Lower leg skin (tissue), 4 donors: Measurements from ENCODE around the gene CYP2A7. TPM values are rescaled to one million over a fixed set of nuclear protein-coding genes. Genes with fewer than 3 reads are reported as not detected.
"Not testable (repeated sequence)": the region's sequence is repeated elsewhere in the genome, so short reads cannot be mapped to it uniquely, and the experiment has no call there.

Source experiments
- DNase-seq, 2 donors: peaks; one replicate each; pipeline ENCODE4 v3.0.0-alpha.2; 2019; ENCODE audit warnings: low spot score in 2 of 2
- H3K4me3 ChIP-seq: fragments of 200-600 bp; sonication (generic); 2 replicates; pipeline ENCODE4 v1.5.1; 2017; ENCODE audit warnings: mild to moderate bottlenecking, low read depth; ENCODE audit not compliant: poor library complexity, severe bottlenecking
- CTCF ChIP-seq, 3 donors: fragments of 450-650 bp; IDR thresholded peaks; one replicate each; pipeline ENCODE4 v1.5.1; 2016; ENCODE audit warnings: antibody characterized with exemption in 3 of 3, mild to moderate bottlenecking in 3 of 3, moderate library complexity in 2 of 3
- POLR2A ChIP-seq, 2 donors: fragments of 450-650 bp; IDR thresholded peaks; one replicate each; pipeline ENCODE4 v1.6.1; 2016 to 2017; ENCODE audit warnings: antibody characterized with exemption in 2 of 2, mild to moderate bottlenecking in 1 of 2, moderate library complexity in 1 of 2
- WGBS, 2 donors: methylation state at CpG; one replicate each; pipeline ENCODE4 v1.1.5; 2018; 5-methylcytosine and 5-hydroxymethylcytosine counted together
- intact Hi-C: fragments of 100-400 bp; cut with DNase I; formaldehyde crosslinking; loops from one replicate; pipeline ENCODE4 v1.15.0; 2023; ENCODE audit warnings: low total_unique reads
- total RNA-seq, 4 donors: library from RNA; depleted of rRNA; stranded (reverse); fragments of >200 nt; gene quantifications; one replicate each; pipeline ENCODE4 v1.1.0, GENCODE V29; 2016

The CYP2A7 gene
- total RNA-seq = not detected

GRCh38 chr19:40882062-40882461 is at the start of gene CYP2A7:
Gene CYP2A7, minus strand, starts transcription at chr19:40882231. Its CDS starts 21 bp downstream, at chr19:40882210.
- intact Hi-C loops = not testable (repeated sequence)
- peak in 1 of 2 donors; percentile 53 for DNase-seq

GRCh38 chr19:40930799-40931198 is 48.8 kb upstream of the CYP2A7 start:
- DNase-seq, H3K4me3 ChIP-seq, intact Hi-C loops: not testable (repeated sequence)
- WGBS, 2 donors = 88 to 95% methylated on average over 2 of the region's 2 CpGs

More at GRCh38 chr19:40882062-40882461, at the start of gene CYP2A7:
- 69 to 86% methylated on average over 3 of the region's 3 CpGs for WGBS, 2 donors
- H3K4me3 ChIP-seq = not testable (repeated sequence)

- WGBS, 2 donors = 64 to 71% methylated on average over 3 of the region's 3 CpGs
- intact Hi-C loops, DNase-seq, H3K4me3 ChIP-seq: not testable (repeated sequence)
These were observed 47.9 kb upstream of the CYP2A7 start for GRCh38 chr19:40929942-40930341.

- TF ChIP-seq POLR2A (IDR thresholded peaks at IDR 0.05) (no peak), CTCF (IDR thresholded peaks at IDR 0.05) (no peak)
- H3K4me3 ChIP-seq = no peak overlapping the region
- intact Hi-C loops = no loop called here
- WGBS, 2 donors = 65% methylated on average over 1 of the region's 1 CpG
- no peak for DNase-seq
These were observed 46.8 kb upstream of the CYP2A7 start for GRCh38 chr19:40928850-40929249.

GRCh38 chr19:40927567-40927966 is 45.5 kb upstream of the CYP2A7 start:
- DNase-seq = no peak
- intact Hi-C loops = no loop called here
- 83 to 98% methylated on average over 3 of the region's 3 CpGs for WGBS, 2 donors
- TF ChIP-seq POLR2A (IDR thresholded peaks at IDR 0.05) = no peak
- no peak for TF ChIP-seq CTCF (IDR thresholded peaks at IDR 0.05)
- no peak overlapping the region for H3K4me3 ChIP-seq

- WGBS, 2 donors = 91 to 96% methylated on average over 1 of the region's 1 CpG
- H3K4me3 ChIP-seq, intact Hi-C loops, DNase-seq: not testable (repeated sequence)
These were observed 44.2 kb upstream of the CYP2A7 start for GRCh38 chr19:40926276-40926675.

- 83 to 87% methylated on average over 7 of the region's 7 CpGs for WGBS, 2 donors
- H3K4me3 ChIP-seq = no peak overlapping the region
- intact Hi-C loops = no loop called here
- TF ChIP-seq CTCF (IDR thresholded peaks at IDR 0.05) (no peak), POLR2A (IDR thresholded peaks at IDR 0.05) (no peak)
- DNase-seq = no peak
These were observed 41.9 kb upstream of the CYP2A7 start for GRCh38 chr19:40923934-40924391.

- DNase-seq, H3K4me3 ChIP-seq, intact Hi-C loops: not testable (repeated sequence)
- WGBS, 2 donors = 55 to 75% methylated on average over 11 of the region's 11 CpGs
These were observed 40.5 kb upstream of the CYP2A7 start for GRCh38 chr19:40922237-40923160.
